IMR-90 (cell line): ENCODE results near the gene SRP9. TPM values are rescaled to one million over a fixed set of nuclear protein-coding genes. Genes with fewer than 3 reads are reported as not detected.

Source experiments
- ATAC-seq: fragments of 200-7000 bp; cut with Tn5 transposase; 2 replicates; pipeline ENCODE4 v1.9.1; 2020; ENCODE audit warnings: low read depth, mild to moderate bottlenecking, moderate library complexity
- BruUV-seq: library from RNA; stranded (reverse); fragments of 400-500 nt; replicated peaks from 2 replicates; lab custom pipeline; 2021; lab: Mats Ljungman, UMichigan
- CTCF ChIA-PET: fragments of 300-600 bp; formaldehyde crosslinking; extraction: SDS; loops from one replicate; lab custom pipeline; 2021; ENCODE audit warnings: antibody characterized with exemption; lab: Yijun Ruan, JAX
- POLR2A ChIA-PET: fragments of 300-600 bp; sonication (Branson Sonifier 250); formaldehyde crosslinking; loops from one replicate; lab custom pipeline; 2022; ENCODE audit warnings: antibody characterized with exemption; ENCODE audit not compliant: unreplicated experiment; lab: Charles Lee
- DNase-seq: peaks from one replicate; pipeline ENCODE4 v3.0.0; 2013
- H2AFZ ChIP-seq: replicated peaks from 2 replicates; pipeline ENCODE3; 2013; ENCODE audit warnings: low read length, mild to moderate bottlenecking; ENCODE audit not compliant: poor library complexity
- H2AK5ac ChIP-seq: 2 replicates; pipeline ENCODE4 v1.6.1; 2013; ENCODE audit warnings: low read depth, low read length, inconsistent platforms
- H2AK9ac ChIP-seq: replicated peaks from 2 replicates; pipeline ENCODE3; 2013; ENCODE audit warnings: mild to moderate bottlenecking, low read depth, low read length, moderate library complexity; ENCODE audit not compliant: poor library complexity
- H2BK120ac ChIP-seq: 2 replicates; pipeline ENCODE4 v1.6.1; 2013; ENCODE audit warnings: low read depth, low read length, inconsistent platforms
- H2BK15ac ChIP-seq: 3 replicates; pipeline ENCODE4 v1.6.1; 2013; ENCODE audit warnings: low read depth, low read length, inconsistent platforms
- H2BK20ac ChIP-seq: 2 replicates; pipeline ENCODE4 v1.6.1; 2013; ENCODE audit warnings: low read depth, mild to moderate bottlenecking, inconsistent platforms, low read length, moderate library complexity
- H2BK5ac ChIP-seq: 2 replicates; pipeline ENCODE4 v1.6.1; 2013; ENCODE audit warnings: mild to moderate bottlenecking, low read depth, low read length, inconsistent platforms; ENCODE audit not compliant: poor library complexity, severe bottlenecking
- H3K14ac ChIP-seq: replicated peaks from 2 replicates; pipeline ENCODE4 v1.6.1; 2013; ENCODE audit warnings: low read depth, low read length, inconsistent platforms
- H3K18ac ChIP-seq: 2 replicates; pipeline ENCODE4 v1.6.1; 2013; ENCODE audit warnings: low read depth, low read length, control low read depth
- H3K23ac ChIP-seq: 2 replicates; pipeline ENCODE4 v1.6.1; 2013; ENCODE audit warnings: low read depth, low read length, inconsistent platforms
- H3K27ac ChIP-seq: 2 replicates; pipeline ENCODE4 v1.5.1; 2013; ENCODE audit warnings: mild to moderate bottlenecking, control low read depth, low read length; ENCODE audit not compliant: insufficient read depth
- H3K27me3 ChIP-seq: 2 replicates; pipeline ENCODE4 v1.6.1; 2013; ENCODE audit warnings: low read length; ENCODE audit not compliant: control insufficient read depth, insufficient read depth
- H3K36me3 ChIP-seq: 2 replicates; pipeline ENCODE4 v1.6.1; 2013; ENCODE audit warnings: low read length, mixed read lengths; ENCODE audit not compliant: control insufficient read depth, insufficient read depth
- H3K4ac ChIP-seq: 2 replicates; pipeline ENCODE4 v1.6.1; 2013; ENCODE audit warnings: low read depth, low read length, inconsistent platforms
- H3K4me1 ChIP-seq: 2 replicates; pipeline ENCODE4 v1.6.1; 2013; ENCODE audit warnings: low read length, mixed read lengths; ENCODE audit not compliant: control insufficient read depth, insufficient read depth
- H3K4me2 ChIP-seq: 2 replicates; pipeline ENCODE4 v1.6.1; 2013; ENCODE audit warnings: low read depth, mild to moderate bottlenecking, control low read depth, low read length, moderate library complexity
- H3K4me3 ChIP-seq: 2 replicates; pipeline ENCODE4 v1.5.1; 2013; ENCODE audit warnings: low read depth, mild to moderate bottlenecking, control low read depth, low read length, moderate library complexity; ENCODE audit not compliant: insufficient read depth
- H3K56ac ChIP-seq: 2 replicates; pipeline ENCODE4 v1.6.1; 2013; ENCODE audit warnings: low read length, inconsistent platforms; ENCODE audit not compliant: insufficient read depth; ENCODE audit errors: extremely low read depth
- H3K79me1 ChIP-seq, 2 experiments: 2 replicates each; pipeline ENCODE4 v1.6.1; 2013; ENCODE audit warnings: low read length in 2 of 2, inconsistent platforms in 1 of 2, low read depth in 1 of 2
- H3K9ac ChIP-seq: 2 replicates; pipeline ENCODE4 v1.6.1; 2013; ENCODE audit warnings: low read depth, low read length, control low read depth
- H3K9me1 ChIP-seq: 2 replicates; pipeline ENCODE4 v1.6.1; 2013; ENCODE audit warnings: low read length, inconsistent platforms; ENCODE audit not compliant: insufficient read depth
- H3K9me3 ChIP-seq: 2 replicates; pipeline ENCODE4 v1.6.1; 2013; ENCODE audit warnings: low read length; ENCODE audit not compliant: control insufficient read depth, insufficient read depth
- H4K20me1 ChIP-seq: 2 replicates; pipeline ENCODE4 v1.6.1; 2013; ENCODE audit warnings: low read length, inconsistent platforms; ENCODE audit not compliant: insufficient read depth
- H4K5ac ChIP-seq: 2 replicates; pipeline ENCODE4 v1.6.1; 2013; ENCODE audit warnings: mild to moderate bottlenecking, low read depth, low read length, control low read depth
- H4K8ac ChIP-seq, 2 experiments: 2 replicates each; pipeline ENCODE4 v1.6.1; 2013; ENCODE audit warnings: low read depth in 2 of 2, low read length in 2 of 2, control low read depth in 1 of 2, inconsistent platforms in 1 of 2
- H4K91ac ChIP-seq: 2 replicates; pipeline ENCODE4 v1.6.1; 2013; ENCODE audit warnings: low read depth, low read length, inconsistent platforms; ENCODE audit not compliant: insufficient read depth
- BHLHE40 ChIP-seq: fragments of 150-350 bp; IDR thresholded peaks from 2 replicates; pipeline ENCODE4 v1.6.1; 2016; ENCODE audit warnings: mild to moderate bottlenecking, low read depth, low read length
- CEBPB ChIP-seq: IDR thresholded peaks from 2 replicates; pipeline ENCODE4 v1.6.1; 2012; ENCODE audit warnings: low read depth, low read length, improper control_type of control experiment
- CHD1 ChIP-seq: IDR thresholded peaks from 2 replicates; pipeline ENCODE4 v1.6.1; 2012; ENCODE audit warnings: low read depth, low read length, improper control_type of control experiment
- CTCF ChIP-seq: conservative IDR thresholded peaks from 2 replicates; pipeline ENCODE4 v1.5.1; 2012; ENCODE audit warnings: mild to moderate bottlenecking, low read depth, low read length, improper control_type of control experiment
- FOS ChIP-seq: fragments of 150-350 bp; IDR thresholded peaks from 2 replicates; pipeline ENCODE4 v1.6.1; 2016; ENCODE audit warnings: low read depth, low read length
- MAFK ChIP-seq: IDR thresholded peaks from 2 replicates; pipeline ENCODE4 v1.6.1; 2012; ENCODE audit warnings: low read depth, low read length, improper control_type of control experiment
- MAZ ChIP-seq: IDR thresholded peaks from 2 replicates; pipeline ENCODE4 v1.6.1; 2012; ENCODE audit warnings: low read depth, mild to moderate bottlenecking, low read length, improper control_type of control experiment, moderate library complexity, borderline replicate concordance
- MXI1 ChIP-seq: IDR thresholded peaks from 2 replicates; pipeline ENCODE4 v1.6.1; 2012; ENCODE audit warnings: low read depth, mild to moderate bottlenecking, low read length, moderate library complexity, borderline replicate concordance
- NFE2L2 ChIP-seq: fragments of 150-350 bp; IDR thresholded peaks from 2 replicates; pipeline ENCODE4 v1.6.1; 2016; ENCODE audit warnings: low read depth, mild to moderate bottlenecking, low read length
- POLR2A ChIP-seq: IDR thresholded peaks from 2 replicates; pipeline ENCODE4 v1.6.1; 2012; ENCODE audit warnings: mild to moderate bottlenecking, low read depth, low read length
- RAD21 ChIP-seq: IDR thresholded peaks from 2 replicates; pipeline ENCODE4 v1.6.1; 2012; ENCODE audit warnings: low read length, improper control_type of control experiment
- RCOR1 ChIP-seq: IDR thresholded peaks from 2 replicates; pipeline ENCODE4 v1.6.1; 2012; ENCODE audit warnings: mild to moderate bottlenecking, low read length, improper control_type of control experiment; ENCODE audit not compliant: insufficient replicate concordance
- RFX5 ChIP-seq: IDR thresholded peaks from 2 replicates; pipeline ENCODE4 v1.8.0; 2012; ENCODE audit warnings: low read depth, mild to moderate bottlenecking, low read length, moderate library complexity
- SMC3 ChIP-seq: fragments of 150-350 bp; IDR thresholded peaks from 2 replicates; pipeline ENCODE4 v1.6.1; 2016; ENCODE audit warnings: low read depth, mild to moderate bottlenecking, antibody characterized with exemption, low read length, moderate library complexity
- WGBS, 2 experiments: methylation state at CpG; one replicate each; pipeline versions ENCODE4 v1.1.5 to v1.1.7; 2013; ENCODE audit warnings: missing lambda C conversion rate in 2 of 2; ENCODE audit not compliant: insufficient read length in 1 of 2; ENCODE audit errors: extremely low coverage in 2 of 2; 5-methylcytosine and 5-hydroxymethylcytosine counted together
- dilution Hi-C: fragments of 300-500 bp; cut with HindIII; formaldehyde crosslinking; loops from one replicate; pipeline ENCODE4 v1.14.3; 2018; ENCODE audit warnings: low sequenced_read_pairs; ENCODE audit not compliant: unreplicated experiment
- in situ Hi-C: fragments of 300-500 bp; cut with MboI; formaldehyde crosslinking; loops from 3 replicates; pipeline ENCODE4 v1.14.3; 2019; ENCODE audit warnings: low sequenced_read_pairs, inconsistent platforms, mixed read lengths
- intact Hi-C: fragments of 100-400 bp; cut with micrococcal nuclease; formaldehyde crosslinking; loops from 2 replicates; pipeline ENCODE4 v1.10.0; 2022
- polyA plus RNA-seq, 3 experiments: library from polyadenylated mRNA; depleted of rRNA; stranded (reverse); fragments of >200 nt; gene quantifications; 2 replicates each; pipeline ENCODE4 v1.2.3, GENCODE V29; 2012; ENCODE audit warnings: low replicate concordance in 1 of 3
- total RNA-seq: library from RNA; depleted of rRNA; stranded (reverse); fragments of >200 nt; gene quantifications from 2 replicates; pipeline ENCODE4 v1.2.3, GENCODE V29; 2012
- TF ChIP-seq, protein P1 (sequence below): fragments of 150-350 bp; IDR thresholded peaks from 2 replicates; pipeline ENCODE4 v1.6.1; 2016; ENCODE audit warnings: low read depth, mild to moderate bottlenecking, low read length, moderate library complexity, borderline replicate concordance
- TF ChIP-seq, protein P2 (sequence below): fragments of 150-350 bp; IDR thresholded peaks from 2 replicates; pipeline ENCODE4 v1.6.1; 2017; ENCODE audit warnings: mild to moderate bottlenecking, antibody characterized with exemption, low read length, low read depth

SRP9 gene
- total and polyA plus RNA-seq, 2 of the 4 experiments (the other 2 are of a cell fraction), result 230 to 295 TPM

GRCh38 chr1:225828706-225829345, 51.2 kb downstream of the SRP9 start:
- dilution Hi-C loops (no loop called here), in situ Hi-C loops (no loop called here), intact Hi-C loops (no loop called here)
- Histone ChIP-seq H4K5ac (no peak overlapping the region), H3K4me3 (no peak overlapping the region), H3K14ac (no peak overlapping the region), H4K91ac (no peak overlapping the region), H3K23ac (no peak overlapping the region), H3K4me2 (no peak overlapping the region), H3K18ac (no peak overlapping the region), H3K4ac (no peak overlapping the region), H2BK120ac (no peak overlapping the region), H3K4me1 (no peaks in the 10 kb centered on the region), H3K56ac (no peak overlapping the region), H2AK9ac (no peak overlapping the region), H2BK15ac (no peak overlapping the region), H3K9me1 (0 out of 2 replicates have a peak, but pooled peaks cover 5% of the 10 kb centered on the region), H2BK20ac (no peak overlapping the region), H3K27ac (no peak overlapping the region), H3K9ac (no peak overlapping the region), H3K27me3 (no peaks in the 10 kb centered on the region), H3K9me3 (no peaks in the 10 kb centered on the region), H2BK5ac (no peak overlapping the region), H4K8ac (no peak overlapping the region), H4K20me1 (no peaks in the 10 kb centered on the region; the same call in 1 of the 2 replicates), H3K36me3 (peaks cover 16% of the 10 kb centered on the region), H2AK5ac (no peak overlapping the region), H2AFZ (no peak overlapping the region), H3K79me1 (no peaks in the 10 kb centered on the region)
- no TSS peak for BruUV-seq
- WGBS, 2 experiments, result 100% methylated on average over 3 of the region's 14 CpGs; no CpG with 5 or more reads in 1 of the 2 experiments
- TF ChIP-seq MAZ, result no peak
- TF ChIP-seq CTCF, result no peak
- no peak for TF ChIP-seq POLR2A
- TF ChIP-seq FOS, result no peak
- no peak for TF ChIP-seq CHD1
- no peak for TF ChIP-seq RFX5
- TF ChIP-seq NFE2L2, result no peak
- no peak for TF ChIP-seq BHLHE40
- TF ChIP-seq, protein P1, sequence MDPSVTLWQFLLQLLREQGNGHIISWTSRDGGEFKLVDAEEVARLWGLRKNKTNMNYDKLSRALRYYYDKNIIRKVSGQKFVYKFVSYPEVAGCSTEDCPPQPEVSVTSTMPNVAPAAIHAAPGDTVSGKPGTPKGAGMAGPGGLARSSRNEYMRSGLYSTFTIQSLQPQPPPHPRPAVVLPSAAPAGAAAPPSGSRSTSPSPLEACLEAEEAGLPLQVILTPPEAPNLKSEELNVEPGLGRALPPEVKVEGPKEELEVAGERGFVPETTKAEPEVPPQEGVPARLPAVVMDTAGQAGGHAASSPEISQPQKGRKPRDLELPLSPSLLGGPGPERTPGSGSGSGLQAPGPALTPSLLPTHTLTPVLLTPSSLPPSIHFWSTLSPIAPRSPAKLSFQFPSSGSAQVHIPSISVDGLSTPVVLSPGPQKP, result no peak
- TF ChIP-seq SMC3, result no peak
- TF ChIP-seq MXI1, result no peak
- TF ChIP-seq, protein P2, sequence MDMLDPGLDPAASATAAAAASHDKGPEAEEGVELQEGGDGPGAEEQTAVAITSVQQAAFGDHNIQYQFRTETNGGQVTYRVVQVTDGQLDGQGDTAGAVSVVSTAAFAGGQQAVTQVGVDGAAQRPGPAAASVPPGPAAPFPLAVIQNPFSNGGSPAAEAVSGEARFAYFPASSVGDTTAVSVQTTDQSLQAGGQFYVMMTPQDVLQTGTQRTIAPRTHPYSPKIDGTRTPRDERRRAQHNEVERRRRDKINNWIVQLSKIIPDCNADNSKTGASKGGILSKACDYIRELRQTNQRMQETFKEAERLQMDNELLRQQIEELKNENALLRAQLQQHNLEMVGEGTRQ, result no peak
- no peak for TF ChIP-seq RAD21
- TF ChIP-seq MAFK, result no peak
- TF ChIP-seq RCOR1, result no peak
- TF ChIP-seq CEBPB, result no peak
- POLR2A ChIA-PET, result no interaction called here
- DNase-seq (no peak), ATAC-seq (no peak)
- CTCF ChIA-PET, result interaction anchor here (0.5 kb wide), 1 partner anchor 314 kb away, joined by 4 read pairs; no protein-coding TSS in a partner anchor
